Activated T-helper 17 cell treated with anti-CD3 and anti-CD28 coated beads, Interleukin-2, amount 50 U/mL, for 72 hours (primary cell): ENCODE data around the gene OXCT1. TPM values are rescaled to one million over a fixed set of nuclear protein-coding genes. Genes with fewer than 3 reads are reported as not detected.
A peak's percentile ranks its signal among the peaks of the same experiment; 100 is the strongest.
"Not testable (repeated sequence)": the region's sequence is repeated elsewhere in the genome, so short reads cannot be mapped to it uniquely, and the experiment has no call there.

Source experiments
- ATAC-seq: fragments of 150-1000 bp; cut with Tn5 transposase; replicated peaks from 2 replicates; pipeline ENCODE4 v1.10.0; 2021; ENCODE audit warnings: mild to moderate bottlenecking, moderate library complexity
- H3K27ac Mint-ChIP-seq: one replicate; pipeline ENCODE4 v1.8.0; 2022; ENCODE audit warnings: mixed read lengths
- H3K27me3 Mint-ChIP-seq: one replicate; pipeline ENCODE4 v1.8.0; 2022; ENCODE audit warnings: mixed read lengths
- H3K36me3 Mint-ChIP-seq: one replicate; pipeline ENCODE4 v1.8.0; 2022; ENCODE audit warnings: low read depth, mild to moderate bottlenecking, mixed read lengths
- H3K4me1 Mint-ChIP-seq: one replicate; pipeline ENCODE4 v1.8.0; 2022; ENCODE audit warnings: mixed read lengths
- H3K4me3 Mint-ChIP-seq: one replicate; pipeline ENCODE4 v1.8.0; 2022; ENCODE audit warnings: mild to moderate bottlenecking, mixed read lengths
- H3K9me3 Mint-ChIP-seq: one replicate; pipeline ENCODE4 v1.8.0; 2022; ENCODE audit warnings: mixed read lengths
- total RNA-seq, 2 donors: library from RNA; stranded (reverse); gene quantifications; one replicate each; pipeline ENCODE4 v1.2.3, GENCODE V29; 2022

The OXCT1 gene
- total RNA-seq, 2 donors from 2014 or later = 49.9 to 74.4 TPM

DNA sequence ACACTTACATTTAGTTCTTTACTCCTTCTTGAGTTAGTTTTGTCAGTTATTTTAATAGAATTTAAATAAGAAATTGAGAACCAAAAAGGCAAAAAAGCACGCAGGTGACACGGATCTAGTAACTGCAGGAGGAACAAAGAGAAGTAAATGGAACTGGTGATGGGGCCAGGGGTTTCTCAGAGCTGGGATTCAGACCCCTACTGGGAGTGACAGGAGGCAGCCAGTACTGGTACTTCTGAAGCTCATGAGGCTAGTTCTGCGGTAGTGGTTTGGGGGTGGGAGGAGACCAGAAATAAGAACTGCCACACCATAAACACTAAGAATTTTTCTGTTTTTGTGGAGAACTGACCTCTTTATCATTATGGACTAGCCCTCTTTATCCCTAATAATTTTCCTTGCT, 48.2 kb downstream of the OXCT1 start:
- H3K27me3 Mint-ChIP-seq = no peaks in the 10 kb centered on the region
- ATAC-seq = no peak
- H3K27ac Mint-ChIP-seq = no peak overlapping the region
- no peaks in the 10 kb centered on the region for H3K9me3 Mint-ChIP-seq
- no peak overlapping the region for H3K4me3 Mint-ChIP-seq
- no peaks in the 10 kb centered on the region for H3K4me1 Mint-ChIP-seq
- peaks cover 70% of the 10 kb centered on the region for H3K36me3 Mint-ChIP-seq

DNA sequence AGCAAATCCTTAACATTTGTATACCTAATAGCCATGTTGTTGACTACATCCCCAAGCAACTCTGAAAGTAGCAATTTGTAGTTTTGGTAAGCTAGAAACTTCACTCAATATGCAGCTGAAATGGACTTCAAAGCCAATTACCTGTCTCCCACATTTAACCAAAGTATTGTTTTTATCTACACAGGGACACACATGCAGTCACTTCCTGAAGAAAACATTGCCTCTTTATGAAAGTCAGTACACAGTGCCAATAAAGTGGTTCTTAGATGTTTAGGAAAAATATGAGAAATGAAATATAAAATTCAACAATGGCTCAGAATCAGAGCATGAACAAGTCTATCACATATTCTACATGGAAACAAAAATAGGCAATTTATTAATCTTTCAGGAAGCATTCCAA, 49.2 kb downstream of the OXCT1 start:
- no peaks in the 10 kb centered on the region for H3K27me3 Mint-ChIP-seq
- no peak overlapping the region for H3K4me3 Mint-ChIP-seq
- H3K9me3 Mint-ChIP-seq = no peaks in the 10 kb centered on the region
- no peak for ATAC-seq
- H3K36me3 Mint-ChIP-seq = peaks cover 60% of the 10 kb centered on the region
- H3K27ac Mint-ChIP-seq = no peak overlapping the region
- H3K4me1 Mint-ChIP-seq = no peaks in the 10 kb centered on the region

DNA sequence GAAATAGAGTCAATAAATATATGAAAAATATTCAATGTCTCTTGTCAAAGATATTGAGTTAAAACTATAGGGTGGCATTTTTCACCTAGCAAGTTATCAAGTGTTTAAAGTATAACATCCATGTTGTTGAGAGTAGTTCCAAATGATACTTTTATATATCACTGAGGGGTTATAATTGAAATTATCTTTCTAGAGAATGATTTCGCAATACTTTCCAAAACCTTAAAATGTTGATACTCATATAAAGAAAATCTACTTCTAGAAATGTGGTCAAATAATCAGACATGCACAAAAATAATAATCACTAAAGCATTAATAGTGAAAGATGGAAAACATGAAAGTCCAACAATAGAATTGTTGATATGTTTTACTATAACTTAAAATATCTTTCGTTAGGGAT, 50.1 kb downstream of the OXCT1 start:
- H3K4me1 Mint-ChIP-seq = no peaks in the 10 kb centered on the region
- no peak for ATAC-seq
- no peak overlapping the region for H3K4me3 Mint-ChIP-seq
- no peaks in the 10 kb centered on the region for H3K27me3 Mint-ChIP-seq
- H3K36me3 Mint-ChIP-seq = peaks cover 52% of the 10 kb centered on the region
- no peaks in the 10 kb centered on the region for H3K9me3 Mint-ChIP-seq
- H3K27ac Mint-ChIP-seq = no peak overlapping the region

DNA sequence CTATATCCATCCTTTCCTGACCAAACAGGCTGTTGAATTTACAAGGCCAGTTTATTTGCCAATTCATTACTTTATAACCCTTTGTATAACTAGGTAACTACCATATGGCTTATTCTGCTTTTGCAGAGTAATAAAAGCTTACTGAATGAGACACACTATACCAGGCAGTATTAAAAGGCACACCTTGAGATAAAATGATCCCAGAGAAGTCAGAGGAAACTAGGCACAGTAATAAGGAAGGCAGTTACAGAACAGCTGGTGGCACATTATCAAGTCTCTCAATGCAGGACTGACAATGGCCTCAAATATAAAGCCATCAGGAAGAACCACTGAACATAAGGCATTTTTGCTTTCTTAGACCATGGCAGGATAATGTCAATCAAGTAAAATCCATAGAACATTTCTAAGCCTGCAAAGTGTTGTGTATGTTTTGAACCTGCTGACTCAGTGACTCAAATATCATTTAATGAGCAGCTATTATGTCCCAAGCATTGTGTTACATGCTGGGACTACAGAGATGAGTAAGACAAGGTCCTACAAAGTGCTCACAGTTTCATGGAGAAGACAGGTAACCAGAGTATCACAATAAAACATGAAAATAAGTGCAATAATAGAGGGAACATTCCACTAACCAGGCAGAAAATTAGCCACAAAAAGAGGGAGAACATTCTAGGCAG, 52.5 kb downstream of the OXCT1 start:
- Mint-ChIP-seq H3K4me3 (no peak overlapping the region), H3K4me1 (peaks cover 5% of the 10 kb centered on the region), H3K36me3 (peaks cover 36% of the 10 kb centered on the region), H3K9me3 (no peaks in the 10 kb centered on the region), H3K27ac (no peak overlapping the region), H3K27me3 (no peaks in the 10 kb centered on the region)
- ATAC-seq = peak; percentile 21

DNA sequence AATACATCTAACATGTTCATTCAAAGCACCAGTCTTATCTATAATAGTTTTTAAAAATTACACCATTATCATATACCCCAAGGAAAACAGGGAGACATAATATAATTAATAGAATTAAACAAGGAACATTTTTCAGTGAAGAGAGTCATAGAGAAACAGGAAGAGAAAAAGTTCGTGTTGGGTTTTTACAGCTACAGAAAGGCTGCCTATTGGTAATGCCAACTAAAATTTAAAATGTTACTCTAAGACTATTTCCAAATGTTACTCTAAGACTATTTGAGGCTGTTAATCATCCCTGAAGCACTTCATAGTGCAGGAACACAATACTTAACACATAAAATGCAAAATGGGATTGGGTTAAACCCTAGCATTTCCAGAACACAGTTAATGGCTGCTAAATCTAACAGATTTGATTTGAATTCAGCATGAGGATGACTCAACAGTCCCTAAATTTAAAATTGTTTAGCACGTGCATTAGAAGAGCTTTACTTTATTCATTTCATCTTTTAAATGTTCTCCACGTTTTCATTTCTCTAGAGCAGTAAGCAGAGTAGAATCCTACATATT, 54.5 kb downstream of the OXCT1 start:
- H3K4me1 Mint-ChIP-seq = peaks cover 6% of the 10 kb centered on the region
- no peak overlapping the region for H3K4me3 Mint-ChIP-seq
- ATAC-seq = no peak
- no peaks in the 10 kb centered on the region for H3K27me3 Mint-ChIP-seq
- H3K36me3 Mint-ChIP-seq = peaks cover 26% of the 10 kb centered on the region
- H3K9me3 Mint-ChIP-seq = no peaks in the 10 kb centered on the region
- no peak overlapping the region for H3K27ac Mint-ChIP-seq

DNA sequence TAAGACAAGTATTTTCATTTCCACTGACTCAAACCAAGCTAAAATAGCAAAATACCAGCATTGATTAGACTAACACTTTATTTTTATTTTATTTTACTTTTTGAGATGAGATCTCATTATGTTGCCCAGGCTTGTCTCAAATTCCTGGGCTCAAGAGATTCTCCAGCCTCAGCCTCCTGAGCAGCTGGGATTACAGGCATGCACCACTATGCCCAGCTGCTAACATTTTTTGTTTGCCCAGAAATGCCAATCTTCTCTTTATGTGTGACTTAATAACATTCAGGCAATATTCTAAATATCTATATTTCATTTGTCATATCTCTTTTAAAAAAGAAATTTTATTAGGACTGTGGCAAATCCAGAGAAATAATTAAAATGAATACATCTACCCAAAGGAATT, 55.0 kb downstream of the OXCT1 start:
- no peak overlapping the region for H3K4me3 Mint-ChIP-seq
- H3K27me3 Mint-ChIP-seq = no peaks in the 10 kb centered on the region
- ATAC-seq = no peak

DNA sequence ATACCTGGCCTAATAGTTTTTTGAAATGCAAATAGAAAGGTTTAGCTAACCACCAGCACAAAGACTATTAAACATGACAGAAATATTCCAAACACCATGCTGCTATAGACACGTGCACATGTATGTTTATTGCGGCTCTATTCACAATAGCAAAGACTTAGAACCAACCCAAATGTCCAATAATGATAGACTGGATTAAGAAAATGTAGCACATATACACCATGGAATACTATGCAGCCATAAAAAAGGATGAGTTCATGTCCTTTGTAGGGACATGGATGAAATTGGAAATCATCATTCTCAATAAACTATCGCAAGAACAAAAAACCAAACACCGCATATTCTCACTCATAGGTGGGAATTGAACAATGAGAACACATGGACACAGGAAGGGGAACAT, 55.9 kb downstream of the OXCT1 start:
- not testable (repeated sequence) for H3K27ac Mint-ChIP-seq, H3K4me3 Mint-ChIP-seq, H3K27me3 Mint-ChIP-seq, ATAC-seq, H3K9me3 Mint-ChIP-seq
- H3K36me3 Mint-ChIP-seq = peaks cover 40% of the 10 kb centered on the region
- peaks cover 16% of the 10 kb centered on the region for H3K4me1 Mint-ChIP-seq

More for the DNA sequence above, 55.0 kb downstream of the OXCT1 start:
- peaks cover 30% of the 10 kb centered on the region for H3K36me3 Mint-ChIP-seq
- H3K9me3 Mint-ChIP-seq = no peaks in the 10 kb centered on the region
- no peak overlapping the region for H3K27ac Mint-ChIP-seq
- H3K4me1 Mint-ChIP-seq = peaks cover 8% of the 10 kb centered on the region

DNA sequence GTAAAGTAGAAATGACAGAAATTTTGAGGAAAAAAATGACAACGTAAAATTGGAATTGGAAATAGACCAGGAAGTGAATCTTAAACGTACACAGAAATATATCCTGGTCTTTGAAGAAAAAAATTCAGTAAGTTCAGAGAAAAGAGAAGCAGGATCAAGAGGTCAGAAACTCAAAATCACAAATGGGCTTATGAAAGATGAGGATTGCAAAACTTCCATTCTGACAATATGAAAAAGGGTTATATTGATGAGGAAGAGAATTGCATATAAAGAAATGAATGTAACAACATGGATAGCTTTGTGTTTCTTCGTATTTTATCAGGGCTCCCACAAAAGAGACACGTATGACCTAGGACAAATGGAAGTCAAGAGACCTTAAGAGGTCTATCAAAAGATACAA, 58.1 kb downstream of the OXCT1 start:
- no peak for ATAC-seq
- peaks cover 43% of the 10 kb centered on the region for H3K36me3 Mint-ChIP-seq
- H3K9me3 Mint-ChIP-seq = no peaks in the 10 kb centered on the region
- peaks cover 20% of the 10 kb centered on the region for H3K4me1 Mint-ChIP-seq
- H3K27me3 Mint-ChIP-seq = no peaks in the 10 kb centered on the region
- no peak overlapping the region for H3K4me3 Mint-ChIP-seq
- no peak overlapping the region for H3K27ac Mint-ChIP-seq

DNA sequence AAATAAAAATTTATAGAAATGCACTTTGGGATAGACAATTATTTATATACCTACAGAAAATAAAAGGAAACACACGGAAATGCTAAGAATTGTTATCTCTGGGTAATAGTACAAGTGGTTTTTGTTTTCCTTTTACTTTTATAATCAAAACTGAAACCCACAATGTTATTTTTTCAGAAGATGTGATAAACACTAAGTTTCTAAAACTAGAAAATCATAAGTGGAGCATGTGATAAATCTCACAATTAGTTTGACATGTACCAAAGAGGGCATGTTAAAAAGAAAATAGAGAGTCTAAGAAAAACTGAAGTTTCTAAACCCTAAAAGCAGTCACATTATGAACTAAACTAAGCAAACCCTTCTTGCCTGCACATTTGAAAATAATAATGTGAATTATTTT, 61.1 kb downstream of the OXCT1 start:
- Mint-ChIP-seq H3K4me3 (no peak overlapping the region), H3K4me1 (peaks cover 20% of the 10 kb centered on the region), H3K36me3 (peaks cover 71% of the 10 kb centered on the region), H3K27ac (peak overlapping the region; percentile 34), H3K9me3 (no peaks in the 10 kb centered on the region), H3K27me3 (no peaks in the 10 kb centered on the region)
- ATAC-seq = peak; percentile 24

DNA sequence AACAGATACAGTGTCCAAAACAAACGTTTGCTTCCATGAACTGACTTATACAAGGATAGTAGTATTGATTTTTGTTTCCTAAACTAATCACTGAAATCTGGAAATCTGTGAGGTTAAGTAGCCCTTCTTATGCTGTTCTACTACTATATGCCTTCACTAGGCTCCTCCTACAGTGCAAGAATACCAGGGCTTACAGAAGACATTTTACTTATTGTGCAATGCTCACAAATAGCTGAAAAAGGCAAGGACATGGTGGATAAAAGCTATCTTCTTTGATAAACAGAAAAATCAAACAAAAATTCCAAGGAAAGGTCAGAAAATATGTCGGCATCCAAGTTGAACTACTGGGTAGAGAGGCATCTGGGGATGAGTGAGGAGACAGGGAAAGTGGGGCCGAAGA, 61.9 kb downstream of the OXCT1 start:
- Mint-ChIP-seq H3K27me3 (no peaks in the 10 kb centered on the region), H3K27ac (no peak overlapping the region), H3K4me3 (no peak overlapping the region), H3K36me3 (peaks cover 75% of the 10 kb centered on the region), H3K4me1 (peaks cover 20% of the 10 kb centered on the region), H3K9me3 (no peaks in the 10 kb centered on the region)
- ATAC-seq = no peak

DNA sequence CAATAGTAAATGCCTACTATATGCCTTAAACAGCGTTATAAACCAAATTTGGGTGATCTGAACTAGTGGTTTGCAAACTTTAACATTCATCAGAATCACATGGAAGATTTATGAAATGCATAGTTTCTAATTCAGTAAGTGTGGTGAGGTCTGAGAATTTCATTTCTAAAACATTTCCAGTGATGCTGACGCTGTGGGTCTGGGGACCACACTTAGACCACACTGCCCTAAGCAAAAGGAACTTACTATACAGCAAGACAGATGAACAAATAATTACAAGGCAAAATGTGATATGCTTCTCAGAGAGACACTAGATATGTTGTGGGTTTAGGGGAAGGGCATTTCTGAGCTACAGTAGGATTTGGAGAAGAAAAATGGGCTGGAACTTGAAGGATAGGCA, 72.6 kb downstream of the OXCT1 start:
- Mint-ChIP-seq H3K4me1 (peaks cover 12% of the 10 kb centered on the region), H3K27ac (peak overlapping the region; percentile 35), H3K36me3 (peaks cover 95% of the 10 kb centered on the region), H3K4me3 (peak overlapping the region; percentile 19), H3K9me3 (no peaks in the 10 kb centered on the region), H3K27me3 (no peaks in the 10 kb centered on the region)
- ATAC-seq = peak; percentile 93

DNA sequence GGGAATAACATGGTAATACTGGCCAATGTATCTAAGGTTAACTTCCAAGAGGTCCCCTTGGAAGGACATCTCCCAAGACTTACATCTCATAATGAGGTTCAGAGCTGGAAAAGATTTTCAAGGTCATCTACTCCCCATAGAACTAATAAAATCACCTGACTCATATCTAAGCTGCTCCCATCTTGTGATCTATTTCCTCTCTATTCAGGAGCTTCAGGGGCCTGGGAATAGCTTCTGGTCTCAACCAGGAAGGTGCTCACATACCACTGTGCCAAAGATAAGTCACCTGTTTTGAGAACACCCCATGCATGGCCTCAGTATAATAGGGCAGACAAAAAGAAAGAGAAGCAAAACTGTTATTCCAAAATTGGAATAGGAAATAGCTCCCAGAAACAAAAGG, 74.2 kb downstream of the OXCT1 start:
- ATAC-seq = no peak
- Mint-ChIP-seq H3K36me3 (peaks cover 91% of the 10 kb centered on the region), H3K27me3 (no peaks in the 10 kb centered on the region)

DNA sequence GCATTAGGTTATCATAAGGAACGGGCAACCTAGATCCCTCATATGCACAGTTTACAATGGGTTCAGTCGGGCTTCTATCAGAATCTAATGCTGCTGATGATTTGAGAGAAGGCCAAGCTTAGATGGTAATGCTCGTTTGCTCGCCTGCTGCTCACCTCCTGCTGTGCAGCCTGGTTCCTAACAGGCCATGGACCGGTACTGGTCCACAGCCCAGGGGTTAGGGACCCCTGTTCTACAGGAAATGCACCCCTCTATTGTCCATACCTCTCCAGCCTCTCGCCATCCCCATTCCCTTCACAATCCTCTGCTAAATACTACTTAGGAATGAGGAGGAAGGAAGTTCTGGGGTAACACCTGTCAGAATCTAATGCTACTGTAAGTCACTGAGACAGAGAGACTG, 75.1 kb downstream of the OXCT1 start:
- ATAC-seq = no peak
- H3K27ac Mint-ChIP-seq = no peak overlapping the region
- no peaks in the 10 kb centered on the region for H3K27me3 Mint-ChIP-seq
- no peaks in the 10 kb centered on the region for H3K9me3 Mint-ChIP-seq
- H3K4me1 Mint-ChIP-seq = peaks cover 16% of the 10 kb centered on the region
- no peak overlapping the region for H3K4me3 Mint-ChIP-seq
- peaks cover 87% of the 10 kb centered on the region for H3K36me3 Mint-ChIP-seq

More for the DNA sequence above, 74.2 kb downstream of the OXCT1 start:
- Mint-ChIP-seq H3K4me3 (no peak overlapping the region), H3K9me3 (no peaks in the 10 kb centered on the region), H3K27ac (no peak overlapping the region), H3K4me1 (peaks cover 12% of the 10 kb centered on the region)

DNA sequence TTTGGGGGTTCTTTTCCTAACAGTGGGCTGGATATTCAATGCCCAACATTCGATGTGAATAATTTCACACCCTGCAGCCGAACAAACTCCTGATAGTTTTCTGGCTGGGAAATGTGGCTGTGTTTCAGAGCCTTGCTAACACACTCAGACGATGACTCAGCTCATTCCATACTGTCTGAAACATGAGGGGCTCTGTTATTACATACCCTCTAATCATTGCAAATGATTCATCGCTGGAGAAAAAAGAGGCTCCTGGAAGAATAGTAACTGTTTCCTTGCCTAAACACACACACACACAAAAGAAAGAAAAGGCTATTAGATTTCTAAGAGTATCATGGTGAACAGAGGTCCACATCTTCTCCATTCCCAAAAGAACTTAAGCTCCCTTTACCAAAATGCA, 75.8 kb downstream of the OXCT1 start:
- H3K36me3 Mint-ChIP-seq = peaks cover 87% of the 10 kb centered on the region
- no peak for ATAC-seq
- no peaks in the 10 kb centered on the region for H3K27me3 Mint-ChIP-seq
- H3K4me3 Mint-ChIP-seq = no peak overlapping the region
- H3K27ac Mint-ChIP-seq = no peak overlapping the region
- peaks cover 18% of the 10 kb centered on the region for H3K4me1 Mint-ChIP-seq
- H3K9me3 Mint-ChIP-seq = no peaks in the 10 kb centered on the region

DNA sequence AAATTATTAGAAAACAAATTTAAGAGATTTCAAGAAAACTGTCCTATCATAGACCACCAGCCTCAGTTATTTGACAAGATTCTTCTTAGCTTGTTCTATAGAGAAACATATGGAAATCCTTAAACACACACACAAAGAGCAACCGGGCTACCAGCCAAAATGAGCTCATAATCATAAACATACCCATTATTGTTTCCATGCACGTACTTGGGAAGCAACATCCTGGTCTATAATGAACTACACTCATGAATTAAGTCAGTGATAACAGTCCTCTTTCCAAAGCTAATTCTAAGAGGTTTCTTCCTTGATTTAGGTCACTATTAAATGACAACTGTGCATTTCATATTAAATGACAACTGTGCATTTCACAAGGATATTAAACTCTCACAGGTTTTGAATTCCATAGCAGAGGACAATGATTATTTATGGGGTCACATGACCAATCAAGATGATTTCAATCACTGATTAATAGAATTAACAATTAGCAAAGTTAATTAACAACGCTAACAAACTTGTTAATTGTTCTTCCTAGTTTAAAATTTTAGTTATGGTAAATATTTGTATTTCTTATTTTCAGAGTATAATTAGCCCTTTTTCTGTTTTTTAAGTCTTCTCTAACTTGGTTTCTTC, 77.0 kb downstream of the OXCT1 start:
- no peak overlapping the region for H3K27ac Mint-ChIP-seq
- no peak overlapping the region for H3K4me3 Mint-ChIP-seq
- H3K36me3 Mint-ChIP-seq = peaks cover 89% of the 10 kb centered on the region
- H3K4me1 Mint-ChIP-seq = peaks cover 18% of the 10 kb centered on the region
- no peaks in the 10 kb centered on the region for H3K9me3 Mint-ChIP-seq
- no peaks in the 10 kb centered on the region for H3K27me3 Mint-ChIP-seq
- no peak for ATAC-seq
